ENCODE measurements around the gene BICRAL. TPM values are rescaled to one million over a fixed set of nuclear protein-coding genes. Genes with fewer than 3 reads are reported as not detected.

Gene BICRAL
- total and polyA plus RNA-seq, 9 of the 15 experiments (the other 6 are each of a cell fraction or from before 2014, with no cell fraction given) = 1.2 to 11.9 (median 5.6) TPM

- no peak for TF ChIP-seq E4F1 (CRISPR knock-in tag; IDR thresholded peaks at IDR 0.05; ENCODE audit: borderline replicate concordance)
- peak; percentile 68 for TF ChIP-seq BCOR (IDR thresholded peaks at IDR 0.05)
- peak; percentile 93 for TF ChIP-seq ZBTB40 (IDR thresholded peaks at IDR 0.05)
- no peak for TF ChIP-seq ZBTB40 (CRISPR knock-in tag; IDR thresholded peaks at IDR 0.05)
- TF ChIP-seq NRF1 (conservative IDR thresholded peaks at IDR 0.05 in 1 of 2, IDR thresholded peaks at IDR 0.05 in 1 of 2) = peak; percentile 94 to 95
- peak; percentile 69 for TF ChIP-seq FOSL1 (tag; conservative IDR thresholded peaks at IDR 0.05)
- TF ChIP-seq EP400 (IDR thresholded peaks at IDR 0.05) = peak; percentile 100
- TF ChIP-seq PCBP1 (IDR thresholded peaks at IDR 0.05; ENCODE audit: low read depth, low read length, poor library complexity, severe bottlenecking) = no peak
- no peak for TF ChIP-seq ID3 (CRISPR knock-in tag; IDR thresholded peaks at IDR 0.05)
- peak; percentile 74 for TF ChIP-seq ID3 (tag; IDR thresholded peaks at IDR 0.05)
- no peak for TF ChIP-seq SMAD1 (IDR thresholded peaks at IDR 0.05; ENCODE audit: low read depth, low read length, partially characterized antibody)
- TF ChIP-seq PHF20 (IDR thresholded peaks at IDR 0.05; ENCODE audit: partially characterized antibody) = peak; percentile 97
- peak; percentile 40 to 50; a peak in 3 of 4 replicates for TF ChIP-seq SIX5 (IDR thresholded peaks at IDR 0.05; ENCODE audit: borderline replicate concordance in 1 of 2, insufficient read depth in 1 of 2, low read depth in 1 of 2, low read length in 2 of 2)
These were observed 97.8 kb downstream of the BICRAL start, which contains the start of gene RPL7L1 (continued) for GRCh38 chr6:42879372-42880239.

Measured in K562 (cell line).